ENCODE data around the gene CASP12. TPM values are rescaled to one million over a fixed set of nuclear protein-coding genes. Genes with fewer than 3 reads are reported as not detected.

The CASP12 gene
- total and polyA plus RNA-seq, 2 of the 4 experiments (the other 2 are of a cell fraction), result 0.07 TPM; not detected in 1

- POLR2A ChIA-PET (ENCODE audit: unreplicated experiment), result no interaction called here
- no peak overlapping the region for H3K27ac ChIP-seq (ENCODE audit: insufficient read depth, low read length)
- 0 out of 2 replicates have a peak overlapping the region, but pooled peaks have one; percentile 5 for H3K14ac ChIP-seq (replicated peaks; ENCODE audit: low read depth, low read length)
- no peaks in the 10 kb centered on the region for H3K9me3 ChIP-seq (ENCODE audit: control insufficient read depth, insufficient read depth, low read length)
- H3K56ac ChIP-seq (ENCODE audit: extremely low read depth, insufficient read depth, low read length), result no peak overlapping the region
- no peak overlapping the region for H2AK5ac ChIP-seq (ENCODE audit: low read depth, low read length)
- H4K91ac ChIP-seq (ENCODE audit: insufficient read depth, low read depth, low read length), result no peak overlapping the region
- H4K20me1 ChIP-seq (ENCODE audit: insufficient read depth, low read length), result no peaks in the 10 kb centered on the region
- intact Hi-C loops (cut with micrococcal nuclease) (no loop called here), dilution Hi-C loops (cut with HindIII; ENCODE audit: low sequenced_read_pairs, unreplicated experiment) (no loop called here), in situ Hi-C loops (cut with MboI; ENCODE audit: low sequenced_read_pairs) (no loop called here)
- peak overlapping the region; percentile 7; the same call in 1 of the 2 replicates for H2BK20ac ChIP-seq (ENCODE audit: low read depth, low read length)
- CTCF ChIA-PET, result no interaction called here
- H2AFZ ChIP-seq (replicated peaks; ENCODE audit: low read length, poor library complexity), result no peak overlapping the region
- no peak overlapping the region for H2AK9ac ChIP-seq (replicated peaks; ENCODE audit: low read depth, low read length, poor library complexity)
- DNase-seq (no peak), ATAC-seq (ENCODE audit: low read depth) (no peak)
- H3K36me3 ChIP-seq (ENCODE audit: control insufficient read depth, insufficient read depth, low read length), result no peaks in the 10 kb centered on the region
- H3K4me2 ChIP-seq (ENCODE audit: low read depth, low read length), result no peak overlapping the region
- H4K8ac ChIP-seq (ENCODE audit: low read depth in 2 of 2, low read length in 2 of 2), result no peak overlapping the region
- peak overlapping the region; percentile 62 for H2BK5ac ChIP-seq (ENCODE audit: low read depth, low read length, poor library complexity, severe bottlenecking)
- H4K5ac ChIP-seq (ENCODE audit: low read depth, low read length), result no peak overlapping the region
- no peak overlapping the region for H3K9ac ChIP-seq (ENCODE audit: low read depth, low read length)
- H3K18ac ChIP-seq (ENCODE audit: low read depth, low read length), result peak overlapping the region; percentile 26; the same call in 1 of the 2 replicates
- H3K79me1 ChIP-seq (ENCODE audit: low read depth in 1 of 2, low read length in 2 of 2), result no peaks in the 10 kb centered on the region
- no peak overlapping the region for H3K23ac ChIP-seq (ENCODE audit: low read depth, low read length)
- H2BK120ac ChIP-seq (ENCODE audit: low read depth, low read length), result peak overlapping the region; percentile 59; the same call in 1 of the 2 replicates
- H3K4ac ChIP-seq (ENCODE audit: low read depth, low read length), result no peak overlapping the region
- peak overlapping the region; percentile 83; the same call in 1 of the 3 replicates for H2BK15ac ChIP-seq (ENCODE audit: low read depth, low read length)
- peaks cover 9% of the 10 kb centered on the region for H3K4me1 ChIP-seq (ENCODE audit: control insufficient read depth, insufficient read depth, low read length)
- no peaks in the 10 kb centered on the region for H3K27me3 ChIP-seq (ENCODE audit: control insufficient read depth, insufficient read depth, low read length)
- 100% methylated on average over 1 of the region's 1 CpG; no CpG with 5 or more reads in 1 of the 2 experiments for WGBS, 2 experiments (ENCODE audit: extremely low coverage in 2 of 2, insufficient read length in 1 of 2)
- BruUV-seq (replicated peaks), result no TSS peak
- H3K9me1 ChIP-seq (ENCODE audit: insufficient read depth, low read length), result peaks cover 8% of the 10 kb centered on the region; the same call in 1 of the 2 replicates
- no peak overlapping the region for H3K4me3 ChIP-seq (ENCODE audit: insufficient read depth, low read depth, low read length)
- TF ChIP-seq CTCF (conservative IDR thresholded peaks at IDR 0.05; ENCODE audit: low read depth, low read length), result no peak
- no peak for TF ChIP-seq POLR2A (IDR thresholded peaks at IDR 0.05; ENCODE audit: low read depth, low read length)
- no peak for TF ChIP-seq RAD21 (IDR thresholded peaks at IDR 0.05; ENCODE audit: low read length)
- no peak for TF ChIP-seq NFE2L2 (IDR thresholded peaks at IDR 0.05; ENCODE audit: low read depth, low read length)
- TF ChIP-seq CEBPB (IDR thresholded peaks at IDR 0.05; ENCODE audit: low read depth, low read length), result no peak
- no peak for TF ChIP-seq MAZ (IDR thresholded peaks at IDR 0.05; ENCODE audit: borderline replicate concordance, low read depth, low read length)
- no peak for TF ChIP-seq RCOR1 (IDR thresholded peaks at IDR 0.05; ENCODE audit: insufficient replicate concordance, low read length)
- TF ChIP-seq MXI1 (IDR thresholded peaks at IDR 0.05; ENCODE audit: borderline replicate concordance, low read depth, low read length), result no peak
- TF ChIP-seq SMC3 (IDR thresholded peaks at IDR 0.05; ENCODE audit: low read depth, low read length), result no peak
- no peak for TF ChIP-seq USF2 (IDR thresholded peaks at IDR 0.05; ENCODE audit: low read depth, low read length)
- TF ChIP-seq FOS (IDR thresholded peaks at IDR 0.05; ENCODE audit: low read depth, low read length), result no peak
- no peak for TF ChIP-seq BHLHE40 (IDR thresholded peaks at IDR 0.05; ENCODE audit: low read depth, low read length)
- no peak for TF ChIP-seq CHD1 (IDR thresholded peaks at IDR 0.05; ENCODE audit: low read depth, low read length)
- no peak for TF ChIP-seq ELK1 (IDR thresholded peaks at IDR 0.05; ENCODE audit: borderline replicate concordance, low read depth, low read length)
- TF ChIP-seq MAFK (IDR thresholded peaks at IDR 0.05; ENCODE audit: low read depth, low read length), result no peak
- no peak for TF ChIP-seq RFX5 (IDR thresholded peaks at IDR 0.05; ENCODE audit: low read depth, low read length)
These were observed 4.4 kb downstream of the CASP12 start for GRCh38 chr11:104893876-104894275.
